Neural cell (in vitro differentiated cells): ENCODE measurements around the gene ACTBL2.

Experiments
- EP300 ChIP-seq: fragments of 450-650 bp; conservative IDR thresholded peaks from 2 replicates; pipeline ENCODE4 v1.6.1; 2014; ENCODE audit warnings: antibody characterized with exemption, mild to moderate bottlenecking, moderate library complexity; ENCODE audit not compliant: poor library complexity, severe bottlenecking
- RAD21 ChIP-seq: fragments of 450-650 bp; conservative IDR thresholded peaks from 2 replicates; pipeline ENCODE4 v1.6.1; 2014; ENCODE audit warnings: antibody characterized with exemption, mild to moderate bottlenecking, moderate library complexity
- TAF1 ChIP-seq: IDR thresholded peaks from 2 replicates; pipeline ENCODE4 v1.6.1; 2012; ENCODE audit warnings: low read depth
- TF ChIP-seq, protein P1 (sequence below): fragments of 450-650 bp; IDR thresholded peaks from 2 replicates; pipeline ENCODE4 v1.5.1; 2014; ENCODE audit warnings: antibody characterized with exemption, mild to moderate bottlenecking, moderate library complexity; ENCODE audit not compliant: poor library complexity, severe bottlenecking

DNA sequence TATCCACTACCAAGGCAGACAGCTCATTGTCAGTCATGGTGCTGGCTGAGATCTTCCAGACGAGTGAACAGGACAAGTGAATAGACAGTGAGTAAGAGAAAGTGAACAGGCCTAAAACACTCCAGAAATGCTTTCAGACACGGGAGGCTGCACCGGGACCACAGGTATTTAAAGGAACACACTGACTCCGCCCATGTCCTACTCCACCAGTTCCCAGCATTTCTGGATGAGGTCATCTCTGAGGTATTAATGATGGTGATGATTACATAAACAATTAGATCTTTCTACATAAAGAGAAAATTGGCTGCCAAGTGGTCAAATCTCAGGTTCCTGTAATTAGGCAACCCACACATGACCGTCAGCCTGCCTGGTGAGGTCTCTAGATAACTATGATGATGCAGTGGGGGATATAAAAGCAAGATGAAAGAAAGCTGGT, at the start of gene ACTBL2:
- TF ChIP-seq, protein P1, sequence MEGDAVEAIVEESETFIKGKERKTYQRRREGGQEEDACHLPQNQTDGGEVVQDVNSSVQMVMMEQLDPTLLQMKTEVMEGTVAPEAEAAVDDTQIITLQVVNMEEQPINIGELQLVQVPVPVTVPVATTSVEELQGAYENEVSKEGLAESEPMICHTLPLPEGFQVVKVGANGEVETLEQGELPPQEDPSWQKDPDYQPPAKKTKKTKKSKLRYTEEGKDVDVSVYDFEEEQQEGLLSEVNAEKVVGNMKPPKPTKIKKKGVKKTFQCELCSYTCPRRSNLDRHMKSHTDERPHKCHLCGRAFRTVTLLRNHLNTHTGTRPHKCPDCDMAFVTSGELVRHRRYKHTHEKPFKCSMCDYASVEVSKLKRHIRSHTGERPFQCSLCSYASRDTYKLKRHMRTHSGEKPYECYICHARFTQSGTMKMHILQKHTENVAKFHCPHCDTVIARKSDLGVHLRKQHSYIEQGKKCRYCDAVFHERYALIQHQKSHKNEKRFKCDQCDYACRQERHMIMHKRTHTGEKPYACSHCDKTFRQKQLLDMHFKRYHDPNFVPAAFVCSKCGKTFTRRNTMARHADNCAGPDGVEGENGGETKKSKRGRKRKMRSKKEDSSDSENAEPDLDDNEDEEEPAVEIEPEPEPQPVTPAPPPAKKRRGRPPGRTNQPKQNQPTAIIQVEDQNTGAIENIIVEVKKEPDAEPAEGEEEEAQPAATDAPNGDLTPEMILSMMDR = no peak
- TF ChIP-seq TAF1 (no peak), EP300 (no peak), RAD21 (no peak)
